Smooth muscle cell (in vitro differentiated cells): ENCODE results near the gene HABP2. TPM values are rescaled to one million over a fixed set of nuclear protein-coding genes. Genes with fewer than 3 reads are reported as not detected.

Experiments used
- DNase-seq: peaks from one replicate; lab custom pipeline; 2025; ENCODE audit not compliant: unreplicated experiment; lab: John Stamatoyannopoulos, UW
- H2AFZ ChIP-seq: fragments of 200-600 bp; sonication (generic); 2 replicates; pipeline ENCODE4 v1.6.0; 2016; ENCODE audit warnings: antibody characterized with exemption, low read depth, mild to moderate bottlenecking
- H3F3A ChIP-seq: fragments of 200-600 bp; sonication (generic); 2 replicates; pipeline ENCODE4 v1.6.0; 2017; ENCODE audit warnings: antibody characterized with exemption, low read depth
- H3K27ac ChIP-seq: fragments of 200-600 bp; sonication (generic); 2 replicates; pipeline ENCODE4 v1.5.1; 2016; ENCODE audit warnings: low read depth, mild to moderate bottlenecking
- H3K27me3 ChIP-seq: fragments of 200-600 bp; sonication (generic); 2 replicates; pipeline ENCODE4 v1.6.1; 2016; ENCODE audit warnings: low read depth, mild to moderate bottlenecking
- H3K36me3 ChIP-seq: fragments of 200-600 bp; sonication (generic); 2 replicates; pipeline ENCODE4 v1.5.1; 2016; ENCODE audit warnings: low read depth
- H3K4me1 ChIP-seq: fragments of 200-600 bp; sonication (generic); 2 replicates; pipeline ENCODE4 v1.5.1; 2016; ENCODE audit warnings: low read depth
- H3K4me2 ChIP-seq: fragments of 200-600 bp; sonication (generic); 2 replicates; pipeline ENCODE4 v1.6.0; 2016; ENCODE audit warnings: mild to moderate bottlenecking
- H3K4me3 ChIP-seq: fragments of 200-600 bp; sonication (generic); 2 replicates; pipeline ENCODE4 v1.5.1; 2016; ENCODE audit warnings: mild to moderate bottlenecking
- H3K79me2 ChIP-seq: fragments of 200-600 bp; sonication (generic); 2 replicates; pipeline ENCODE4 v1.6.0; 2016; ENCODE audit warnings: low read depth, mild to moderate bottlenecking
- H3K9ac ChIP-seq: fragments of 200-600 bp; sonication (generic); 2 replicates; pipeline ENCODE4 v1.6.0; 2016; ENCODE audit warnings: low read depth
- H3K9me3 ChIP-seq: fragments of 200-600 bp; sonication (generic); replicated peaks from 2 replicates; pipeline ENCODE4 v1.5.1; 2016; ENCODE audit warnings: low read depth
- H4K20me1 ChIP-seq: fragments of 200-600 bp; sonication (generic); 2 replicates; pipeline ENCODE4 v1.6.0; 2016; ENCODE audit warnings: low read depth
- CTCF ChIP-seq: fragments of 200-600 bp; sonication (generic); IDR thresholded peaks from 2 replicates; pipeline ENCODE4 v1.5.1; 2017; ENCODE audit warnings: borderline replicate concordance, mild to moderate bottlenecking, antibody characterized with exemption; ENCODE audit not compliant: insufficient read depth, poor library complexity, severe bottlenecking
- WGBS: methylation state at CpG from one replicate; pipeline ENCODE4 v1.1.7; 2016; ENCODE audit warnings: low lambda C conversion rate; 5-methylcytosine and 5-hydroxymethylcytosine counted together
- polyA plus RNA-seq: library from polyadenylated mRNA; unstranded; fragments of >200 nt; fragmentation: Nextera tagmentation; extraction: Ambion mirVana; gene quantifications from 2 replicates; pipeline ENCODE4 v1.2.1, GENCODE V29; 2016
- total RNA-seq: library from RNA; depleted of rRNA; stranded (reverse); fragments of >200 nt; gene quantifications from 2 replicates; pipeline ENCODE4 v1.2.3, GENCODE V29; 2014

Gene HABP2
- total and polyA plus RNA-seq, 2 experiments from 2014 or later: 0.05 TPM; not detected in 1

GRCh38 chr10:113563306-113564088 lies 10.6 kb downstream of the HABP2 start:
- H3K9ac ChIP-seq: no peak overlapping the region
- H3K27me3 ChIP-seq: peaks cover 14% of the 10 kb centered on the region
- WGBS: 18% methylated on average over 18 of the region's 18 CpGs
- no peaks in the 10 kb centered on the region for H3K9me3 ChIP-seq
- DNase-seq: peak; percentile 22
- H2AFZ ChIP-seq: peak overlapping the region; percentile 17
- no peaks in the 10 kb centered on the region for H3F3A ChIP-seq
- H3K4me1 ChIP-seq: peaks cover 3% of the 10 kb centered on the region
- peak overlapping the region; percentile 53 for H3K4me3 ChIP-seq
- no peaks in the 10 kb centered on the region for H3K79me2 ChIP-seq
- no peaks in the 10 kb centered on the region for H4K20me1 ChIP-seq
- TF ChIP-seq CTCF: peak; percentile 94
- no peak overlapping the region for H3K27ac ChIP-seq
- no peaks in the 10 kb centered on the region for H3K36me3 ChIP-seq
- peak overlapping the region; percentile 87 for H3K4me2 ChIP-seq

- H3K27ac ChIP-seq: no peak overlapping the region
- H3K4me3 ChIP-seq: no peak overlapping the region
Measured at GRCh38 chr10:113565364-113565763, 12.5 kb downstream of the HABP2 start.

GRCh38 chr10:113566888-113567287 lies 14.0 kb downstream of the HABP2 start:
- Histone ChIP-seq H3K9ac (no peak overlapping the region), H3K4me3 (no peak overlapping the region), H3F3A (no peaks in the 10 kb centered on the region), H3K27ac (no peak overlapping the region), H2AFZ (no peak overlapping the region), H3K36me3 (no peaks in the 10 kb centered on the region), H3K27me3 (no peaks in the 10 kb centered on the region), H3K4me1 (peaks cover 3% of the 10 kb centered on the region), H3K79me2 (no peaks in the 10 kb centered on the region), H3K9me3 (no peaks in the 10 kb centered on the region), H4K20me1 (no peaks in the 10 kb centered on the region), H3K4me2 (no peak overlapping the region)
- DNase-seq: no peak
- TF ChIP-seq CTCF: no peak
- 76% methylated on average over 6 of the region's 6 CpGs for WGBS

More at GRCh38 chr10:113565364-113565763, 12.5 kb downstream of the HABP2 start:
- TF ChIP-seq CTCF: no peak
- no peaks in the 10 kb centered on the region for H3K27me3 ChIP-seq
- no peaks in the 10 kb centered on the region for H3K36me3 ChIP-seq
- H3K4me2 ChIP-seq: no peak overlapping the region
- WGBS: 8% methylated on average over 1 of the region's 1 CpG
- H3K4me1 ChIP-seq: peaks cover 3% of the 10 kb centered on the region
- H2AFZ ChIP-seq: no peak overlapping the region
- no peaks in the 10 kb centered on the region for H3K9me3 ChIP-seq
- H3K9ac ChIP-seq: no peak overlapping the region
- no peaks in the 10 kb centered on the region for H4K20me1 ChIP-seq
- H3F3A ChIP-seq: no peaks in the 10 kb centered on the region
- H3K79me2 ChIP-seq: no peaks in the 10 kb centered on the region
- no peak for DNase-seq

- H3K9ac ChIP-seq: no peak overlapping the region
- H3K79me2 ChIP-seq: no peaks in the 10 kb centered on the region
- H3K27ac ChIP-seq: no peak overlapping the region
- no peaks in the 10 kb centered on the region for H4K20me1 ChIP-seq
- no peak for TF ChIP-seq CTCF
- DNase-seq: no peak
- H3K4me1 ChIP-seq: no peaks in the 10 kb centered on the region
- no peak overlapping the region for H3K4me3 ChIP-seq
- peaks cover 8% of the 10 kb centered on the region for H3K27me3 ChIP-seq
- H3K4me2 ChIP-seq: no peak overlapping the region
- H3K9me3 ChIP-seq: no peaks in the 10 kb centered on the region
- H3K36me3 ChIP-seq: no peaks in the 10 kb centered on the region
- 87% methylated on average over 8 of the region's 8 CpGs for WGBS
- no peaks in the 10 kb centered on the region for H3F3A ChIP-seq
- H2AFZ ChIP-seq: no peak overlapping the region
Measured at GRCh38 chr10:113569576-113569975, 16.7 kb downstream of the HABP2 start.
